ENCODE data around the gene ST8SIA6. TPM values are rescaled to one million over a fixed set of nuclear protein-coding genes. Genes with fewer than 3 reads are reported as not detected.

ST8SIA6 gene
- total RNA-seq, 1 experiment from 2014 or later: 0.14 TPM

- H3K9me3 Mint-ChIP-seq (ENCODE audit: low read depth, unreplicated experiment): peaks cover 4% of the 10 kb centered on the region
- no peak for TF ChIP-seq CTCF (IDR thresholded peaks at IDR 0.05; ENCODE audit: unreplicated experiment)
- no peaks in the 10 kb centered on the region for H3K27me3 Mint-ChIP-seq (ENCODE audit: unreplicated experiment)
- no peak for DNase-seq
- H3K27ac Mint-ChIP-seq (ENCODE audit: unreplicated experiment): no peak overlapping the region
- intact Hi-C loops (cut with micrococcal nuclease; ENCODE audit: unreplicated experiment): loop anchor here (5.0 kb wide), 1 partner anchor 78 kb away; no protein-coding TSS in a partner anchor
- H3K36me3 Mint-ChIP-seq (ENCODE audit: insufficient read depth, unreplicated experiment): no peaks in the 10 kb centered on the region
- no peak overlapping the region for H3K4me3 Mint-ChIP-seq (ENCODE audit: low read depth, unreplicated experiment)
- CTCF ChIA-PET: no interaction called here
- no TSS peak for BruUV-seq (replicated peaks)
- no peaks in the 10 kb centered on the region for H3K4me1 Mint-ChIP-seq (ENCODE audit: low read depth, unreplicated experiment)
Measured at GRCh38 chr10:17365402-17365801, 89.0 kb downstream of the ST8SIA6 start.

- no peak overlapping the region for H3K27ac Mint-ChIP-seq (ENCODE audit: unreplicated experiment)
- CTCF ChIA-PET: no interaction called here
- no TSS peak for BruUV-seq (replicated peaks)
- no peak overlapping the region for H3K4me3 Mint-ChIP-seq (ENCODE audit: low read depth, unreplicated experiment)
- no peak for DNase-seq
- H3K9me3 Mint-ChIP-seq (ENCODE audit: low read depth, unreplicated experiment): peaks cover 4% of the 10 kb centered on the region
- no peak for TF ChIP-seq CTCF (IDR thresholded peaks at IDR 0.05; ENCODE audit: unreplicated experiment)
- no peaks in the 10 kb centered on the region for H3K36me3 Mint-ChIP-seq (ENCODE audit: insufficient read depth, unreplicated experiment)
- H3K4me1 Mint-ChIP-seq (ENCODE audit: low read depth, unreplicated experiment): peaks cover 10% of the 10 kb centered on the region
- intact Hi-C loops (cut with micrococcal nuclease; ENCODE audit: unreplicated experiment): no loop called here
- no peaks in the 10 kb centered on the region for H3K27me3 Mint-ChIP-seq (ENCODE audit: unreplicated experiment)
Measured at GRCh38 chr10:17358461-17358860, 95.9 kb downstream of the ST8SIA6 start.

- TF ChIP-seq CTCF (IDR thresholded peaks at IDR 0.05; ENCODE audit: unreplicated experiment): no peak
- Mint-ChIP-seq H3K4me3 (ENCODE audit: low read depth, unreplicated experiment) (no peak overlapping the region), H3K4me1 (ENCODE audit: low read depth, unreplicated experiment) (peaks cover 14% of the 10 kb centered on the region), H3K36me3 (ENCODE audit: insufficient read depth, unreplicated experiment) (no peaks in the 10 kb centered on the region), H3K27me3 (ENCODE audit: unreplicated experiment) (no peaks in the 10 kb centered on the region), H3K27ac (ENCODE audit: unreplicated experiment) (no peak overlapping the region), H3K9me3 (ENCODE audit: low read depth, unreplicated experiment) (peaks cover 4% of the 10 kb centered on the region)
- no peak for DNase-seq
- no TSS peak for BruUV-seq (replicated peaks)
- CTCF ChIA-PET: no interaction called here
- intact Hi-C loops (cut with micrococcal nuclease; ENCODE audit: unreplicated experiment): no loop called here
Measured at GRCh38 chr10:17357781-17358180, 96.6 kb downstream of the ST8SIA6 start.

GRCh38 chr10:17356820-17357219 is 97.6 kb downstream of the ST8SIA6 start:
- no peak for TF ChIP-seq CTCF (IDR thresholded peaks at IDR 0.05; ENCODE audit: unreplicated experiment)
- BruUV-seq (replicated peaks): no TSS peak
- CTCF ChIA-PET: interaction anchor here (0.7 kb wide), 1 partner anchor 60 kb away, joined by 3 read pairs; no protein-coding TSS in a partner anchor
- peaks cover 24% of the 10 kb centered on the region for H3K4me1 Mint-ChIP-seq (ENCODE audit: low read depth, unreplicated experiment)
- no peaks in the 10 kb centered on the region for H3K36me3 Mint-ChIP-seq (ENCODE audit: insufficient read depth, unreplicated experiment)
- H3K27me3 Mint-ChIP-seq (ENCODE audit: unreplicated experiment): no peaks in the 10 kb centered on the region
- no peak overlapping the region for H3K27ac Mint-ChIP-seq (ENCODE audit: unreplicated experiment)
- intact Hi-C loops (cut with micrococcal nuclease; ENCODE audit: unreplicated experiment): no loop called here
- no peak overlapping the region for H3K4me3 Mint-ChIP-seq (ENCODE audit: low read depth, unreplicated experiment)
- H3K9me3 Mint-ChIP-seq (ENCODE audit: low read depth, unreplicated experiment): peaks cover 4% of the 10 kb centered on the region
- DNase-seq: no peak
